Smooth muscle cell (in vitro differentiated cells): ENCODE data around the gene PAM. TPM values are rescaled to one million over a fixed set of nuclear protein-coding genes. Genes with fewer than 3 reads are reported as not detected.

Experiments used
- DNase-seq: peaks from one replicate; lab custom pipeline; 2025; ENCODE audit not compliant: unreplicated experiment; lab: John Stamatoyannopoulos, UW
- H2AFZ ChIP-seq: fragments of 200-600 bp; sonication (generic); 2 replicates; pipeline ENCODE4 v1.6.0; 2016; ENCODE audit warnings: antibody characterized with exemption, low read depth, mild to moderate bottlenecking
- H3F3A ChIP-seq: fragments of 200-600 bp; sonication (generic); 2 replicates; pipeline ENCODE4 v1.6.0; 2017; ENCODE audit warnings: antibody characterized with exemption, low read depth
- H3K27ac ChIP-seq: fragments of 200-600 bp; sonication (generic); 2 replicates; pipeline ENCODE4 v1.5.1; 2016; ENCODE audit warnings: low read depth, mild to moderate bottlenecking
- H3K27me3 ChIP-seq: fragments of 200-600 bp; sonication (generic); 2 replicates; pipeline ENCODE4 v1.6.1; 2016; ENCODE audit warnings: low read depth, mild to moderate bottlenecking
- H3K36me3 ChIP-seq: fragments of 200-600 bp; sonication (generic); 2 replicates; pipeline ENCODE4 v1.5.1; 2016; ENCODE audit warnings: low read depth
- H3K4me1 ChIP-seq: fragments of 200-600 bp; sonication (generic); 2 replicates; pipeline ENCODE4 v1.5.1; 2016; ENCODE audit warnings: low read depth
- H3K4me2 ChIP-seq: fragments of 200-600 bp; sonication (generic); 2 replicates; pipeline ENCODE4 v1.6.0; 2016; ENCODE audit warnings: mild to moderate bottlenecking
- H3K4me3 ChIP-seq: fragments of 200-600 bp; sonication (generic); 2 replicates; pipeline ENCODE4 v1.5.1; 2016; ENCODE audit warnings: mild to moderate bottlenecking
- H3K79me2 ChIP-seq: fragments of 200-600 bp; sonication (generic); 2 replicates; pipeline ENCODE4 v1.6.0; 2016; ENCODE audit warnings: low read depth, mild to moderate bottlenecking
- H3K9ac ChIP-seq: fragments of 200-600 bp; sonication (generic); 2 replicates; pipeline ENCODE4 v1.6.0; 2016; ENCODE audit warnings: low read depth
- H3K9me3 ChIP-seq: fragments of 200-600 bp; sonication (generic); replicated peaks from 2 replicates; pipeline ENCODE4 v1.5.1; 2016; ENCODE audit warnings: low read depth
- H4K20me1 ChIP-seq: fragments of 200-600 bp; sonication (generic); 2 replicates; pipeline ENCODE4 v1.6.0; 2016; ENCODE audit warnings: low read depth
- WGBS: methylation state at CpG from one replicate; pipeline ENCODE4 v1.1.7; 2016; ENCODE audit warnings: low lambda C conversion rate; 5-methylcytosine and 5-hydroxymethylcytosine counted together
- polyA plus RNA-seq: library from polyadenylated mRNA; unstranded; fragments of >200 nt; fragmentation: Nextera tagmentation; extraction: Ambion mirVana; gene quantifications from 2 replicates; pipeline ENCODE4 v1.2.1, GENCODE V29; 2016
- total RNA-seq: library from RNA; depleted of rRNA; stranded (reverse); fragments of >200 nt; gene quantifications from 2 replicates; pipeline ENCODE4 v1.2.3, GENCODE V29; 2014
- TF ChIP-seq, protein P1 (sequence below): fragments of 200-600 bp; sonication (generic); IDR thresholded peaks from 2 replicates; pipeline ENCODE4 v1.5.1; 2017; ENCODE audit warnings: borderline replicate concordance, mild to moderate bottlenecking, antibody characterized with exemption; ENCODE audit not compliant: insufficient read depth, poor library complexity, severe bottlenecking

The PAM gene
- total and polyA plus RNA-seq, 2 experiments from 2014 or later: 117 to 155 TPM

DNA sequence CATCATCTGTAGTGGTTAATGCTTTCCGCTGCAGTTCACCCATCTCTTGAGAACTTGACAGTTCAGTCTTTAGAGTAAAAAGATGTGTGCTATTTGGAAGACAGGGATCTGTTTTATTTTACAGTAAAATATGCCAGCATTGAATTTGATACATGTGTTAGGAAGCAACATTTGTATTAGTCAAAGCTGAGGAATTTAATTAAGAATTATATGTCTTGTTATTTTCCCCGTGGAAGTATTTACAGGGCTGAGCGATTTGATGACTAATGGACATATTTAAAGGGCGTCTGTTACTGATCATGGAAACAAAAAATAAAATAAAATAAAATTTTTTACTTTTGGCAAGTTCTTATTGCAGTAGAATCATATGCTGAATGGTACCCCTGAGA, 101.3 kb downstream of the PAM start:
- Histone ChIP-seq H3K36me3 (no peaks in the 10 kb centered on the region), H3K27ac (no peak overlapping the region), H4K20me1 (peaks cover 19% of the 10 kb centered on the region), H3K9ac (no peak overlapping the region), H3K27me3 (no peaks in the 10 kb centered on the region), H3K79me2 (no peaks in the 10 kb centered on the region), H3K9me3 (no peaks in the 10 kb centered on the region), H3K4me2 (no peak overlapping the region), H3K4me3 (no peak overlapping the region), H3K4me1 (no peaks in the 10 kb centered on the region), H3F3A (no peaks in the 10 kb centered on the region), H2AFZ (no peak overlapping the region)
- DNase-seq: no peak
- TF ChIP-seq, protein P1, sequence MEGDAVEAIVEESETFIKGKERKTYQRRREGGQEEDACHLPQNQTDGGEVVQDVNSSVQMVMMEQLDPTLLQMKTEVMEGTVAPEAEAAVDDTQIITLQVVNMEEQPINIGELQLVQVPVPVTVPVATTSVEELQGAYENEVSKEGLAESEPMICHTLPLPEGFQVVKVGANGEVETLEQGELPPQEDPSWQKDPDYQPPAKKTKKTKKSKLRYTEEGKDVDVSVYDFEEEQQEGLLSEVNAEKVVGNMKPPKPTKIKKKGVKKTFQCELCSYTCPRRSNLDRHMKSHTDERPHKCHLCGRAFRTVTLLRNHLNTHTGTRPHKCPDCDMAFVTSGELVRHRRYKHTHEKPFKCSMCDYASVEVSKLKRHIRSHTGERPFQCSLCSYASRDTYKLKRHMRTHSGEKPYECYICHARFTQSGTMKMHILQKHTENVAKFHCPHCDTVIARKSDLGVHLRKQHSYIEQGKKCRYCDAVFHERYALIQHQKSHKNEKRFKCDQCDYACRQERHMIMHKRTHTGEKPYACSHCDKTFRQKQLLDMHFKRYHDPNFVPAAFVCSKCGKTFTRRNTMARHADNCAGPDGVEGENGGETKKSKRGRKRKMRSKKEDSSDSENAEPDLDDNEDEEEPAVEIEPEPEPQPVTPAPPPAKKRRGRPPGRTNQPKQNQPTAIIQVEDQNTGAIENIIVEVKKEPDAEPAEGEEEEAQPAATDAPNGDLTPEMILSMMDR: no peak
- 66% methylated on average over 4 of the region's 4 CpGs for WGBS

DNA sequence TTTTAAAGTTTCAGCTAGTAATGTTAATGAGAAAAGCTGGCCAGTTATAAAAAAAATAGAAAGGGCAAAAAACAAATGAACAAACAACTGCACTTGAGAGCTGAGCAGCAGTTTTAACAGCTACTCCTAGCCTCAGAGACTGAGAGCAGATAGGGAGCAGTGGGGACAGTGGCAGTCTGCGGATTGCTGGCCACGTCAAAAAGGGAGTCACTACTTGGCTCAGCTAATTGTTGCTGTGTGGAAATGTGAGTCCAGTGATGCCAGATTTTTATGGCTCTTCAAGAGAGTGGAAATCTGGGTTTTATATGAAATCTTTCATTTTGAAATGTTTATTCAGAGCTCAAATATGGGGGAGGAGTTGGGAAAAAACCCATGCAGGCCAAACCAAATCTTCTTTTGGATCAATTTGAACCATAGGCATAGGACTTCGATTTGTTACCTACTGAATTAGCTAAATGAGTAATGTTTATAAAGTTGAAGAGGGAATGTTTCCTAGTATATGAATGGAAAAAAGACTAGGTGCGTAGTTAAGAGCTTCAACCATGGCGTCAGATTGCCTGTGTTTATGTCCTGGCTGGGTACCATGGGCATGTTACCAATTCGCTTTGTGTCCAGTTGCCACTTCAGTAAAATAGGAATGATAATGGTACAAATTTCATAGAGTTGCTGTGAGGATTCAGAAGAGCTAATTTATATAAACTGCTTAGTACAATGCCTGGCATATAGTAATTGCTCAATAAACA, 102.1 kb downstream of the PAM start:
- Histone ChIP-seq H3K27ac (no peak overlapping the region), H3K36me3 (no peaks in the 10 kb centered on the region), H3K4me2 (no peak overlapping the region), H3K27me3 (no peaks in the 10 kb centered on the region), H3K4me3 (no peak overlapping the region), H3K79me2 (no peaks in the 10 kb centered on the region), H3K9ac (no peak overlapping the region), H3F3A (no peaks in the 10 kb centered on the region), H3K4me1 (no peaks in the 10 kb centered on the region), H3K9me3 (no peaks in the 10 kb centered on the region), H2AFZ (no peak overlapping the region), H4K20me1 (peaks cover 19% of the 10 kb centered on the region)
- no peak for DNase-seq
- TF ChIP-seq, protein P1: no peak
- 93% methylated on average over 6 of the region's 6 CpGs for WGBS

DNA sequence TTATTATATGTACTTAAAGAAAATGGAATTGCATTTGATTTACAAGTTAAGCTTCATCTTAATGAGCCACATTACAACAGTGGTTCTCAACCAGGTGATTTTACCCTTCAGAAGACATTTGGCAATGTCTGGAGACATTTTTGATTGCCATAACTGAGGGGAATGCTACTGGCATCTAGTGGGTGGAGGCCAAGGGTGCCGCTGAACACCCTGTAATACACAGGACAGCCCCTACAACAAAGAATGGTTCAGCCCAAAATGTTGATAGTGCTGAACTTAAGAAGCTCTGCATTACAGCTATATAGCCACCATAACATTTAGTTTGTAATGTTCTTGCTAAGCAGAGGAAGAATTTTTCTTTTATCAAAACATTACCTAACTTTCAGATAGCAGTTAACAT, 103.1 kb downstream of the PAM start:
- Histone ChIP-seq H4K20me1 (peaks cover 14% of the 10 kb centered on the region), H3K27ac (no peak overlapping the region), H3F3A (no peaks in the 10 kb centered on the region), H3K36me3 (no peaks in the 10 kb centered on the region), H2AFZ (no peak overlapping the region), H3K4me2 (no peak overlapping the region), H3K9ac (no peak overlapping the region), H3K9me3 (no peaks in the 10 kb centered on the region), H3K27me3 (no peaks in the 10 kb centered on the region), H3K79me2 (no peaks in the 10 kb centered on the region), H3K4me3 (no peak overlapping the region), H3K4me1 (no peaks in the 10 kb centered on the region)
- WGBS: 96% methylated on average over 1 of the region's 1 CpG
- TF ChIP-seq, protein P1: no peak
- DNase-seq: no peak

DNA sequence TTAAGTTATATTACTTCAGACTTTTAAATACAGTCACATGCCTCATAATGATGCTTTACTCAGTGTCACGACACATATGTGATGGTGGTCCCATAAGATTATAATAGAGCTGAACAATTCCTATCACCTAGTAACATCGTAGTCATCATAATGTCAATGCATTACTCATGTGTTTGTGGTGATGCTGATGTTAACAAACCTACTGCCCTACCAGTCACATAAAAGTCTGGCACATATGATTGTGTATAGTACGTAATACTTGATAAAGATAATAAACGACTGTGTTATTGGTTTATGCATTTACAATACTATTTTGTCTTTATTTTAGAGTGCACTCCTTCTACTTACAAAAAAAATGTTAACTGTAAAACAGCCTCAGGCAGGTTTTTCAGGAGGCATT, 103.7 kb downstream of the PAM start:
- H3F3A ChIP-seq: no peaks in the 10 kb centered on the region
- H3K4me3 ChIP-seq: no peak overlapping the region
- peaks cover 5% of the 10 kb centered on the region for H3K4me1 ChIP-seq
- no peak for DNase-seq
- H3K9me3 ChIP-seq: no peaks in the 10 kb centered on the region
- H3K27ac ChIP-seq: no peak overlapping the region
- no peaks in the 10 kb centered on the region for H3K27me3 ChIP-seq
- no peaks in the 10 kb centered on the region for H3K79me2 ChIP-seq
- peaks cover 11% of the 10 kb centered on the region for H4K20me1 ChIP-seq
- no peak overlapping the region for H2AFZ ChIP-seq
- no peaks in the 10 kb centered on the region for H3K36me3 ChIP-seq
- 84% methylated on average over 4 of the region's 4 CpGs for WGBS
- TF ChIP-seq, protein P1: no peak
- no peak overlapping the region for H3K9ac ChIP-seq
- no peak overlapping the region for H3K4me2 ChIP-seq
